Astrocyte (in vitro differentiated cells and primary cell): ENCODE results near the gene SQSTM1. TPM values are rescaled to one million over a fixed set of nuclear protein-coding genes. Genes with fewer than 3 reads are reported as not detected.

Experiments
- DNase-seq: peaks from one replicate; pipeline ENCODE4 v3.0.0-alpha.2; 2010; ENCODE audit warnings: low read depth
- FAIRE-seq: peaks from 2 replicates; lab custom pipeline; 2011; peaks lifted over from hg19 to GRCh38; lab: Jason Lieb, UNC
- H2AFZ ChIP-seq: 2 replicates; pipeline ENCODE4 v1.6.0; 2012; ENCODE audit warnings: low read depth, low read length, inconsistent platforms
- H3K27ac ChIP-seq: 2 replicates; pipeline ENCODE4 v1.5.1; 2011; ENCODE audit warnings: low read depth, low read length, inconsistent platforms
- H3K27me3 ChIP-seq: 2 replicates; pipeline ENCODE4 v1.6.0; 2011; ENCODE audit warnings: low read length, inconsistent platforms; ENCODE audit not compliant: insufficient read depth
- H3K36me3 ChIP-seq: 2 replicates; pipeline ENCODE4 v1.5.1; 2011; ENCODE audit warnings: low read length, inconsistent platforms; ENCODE audit not compliant: insufficient read depth
- H3K4me1 ChIP-seq: 2 replicates; pipeline ENCODE4 v1.5.1; 2011; ENCODE audit warnings: low read length, inconsistent platforms; ENCODE audit not compliant: insufficient read depth
- H3K4me2 ChIP-seq: 2 replicates; pipeline ENCODE4 v1.6.0; 2012; ENCODE audit warnings: low read length, inconsistent platforms
- H3K4me3 ChIP-seq: 2 replicates; pipeline ENCODE4 v1.5.1; 2011; ENCODE audit warnings: low read depth, mild to moderate bottlenecking, low read length, inconsistent platforms; ENCODE audit not compliant: insufficient read depth
- H3K79me2 ChIP-seq: 2 replicates; pipeline ENCODE4 v1.6.0; 2012; ENCODE audit warnings: mild to moderate bottlenecking, low read length, inconsistent platforms; ENCODE audit not compliant: insufficient read depth
- H3K9ac ChIP-seq: 2 replicates; pipeline ENCODE4 v1.6.0; 2012; ENCODE audit warnings: mild to moderate bottlenecking, low read length, inconsistent platforms
- H3K9me3 ChIP-seq: 2 replicates; pipeline ENCODE4 v1.5.1; 2012; ENCODE audit warnings: low read depth, mild to moderate bottlenecking, low read length, inconsistent platforms; ENCODE audit not compliant: insufficient read depth
- H4K20me1 ChIP-seq: 2 replicates; pipeline ENCODE4 v1.6.0; 2012; ENCODE audit warnings: low read length, inconsistent platforms; ENCODE audit not compliant: insufficient read depth
- H3K27ac Mint-ChIP-seq: one replicate; pipeline ENCODE4 v1.8.0; 2021; ENCODE audit warnings: mild to moderate bottlenecking, mixed read lengths; ENCODE audit not compliant: unreplicated experiment
- H3K27me3 Mint-ChIP-seq: one replicate; pipeline ENCODE4 v1.8.0; 2021; ENCODE audit warnings: low read depth, mixed read lengths; ENCODE audit not compliant: unreplicated experiment
- H3K36me3 Mint-ChIP-seq: one replicate; pipeline ENCODE4 v1.8.0; 2021; ENCODE audit warnings: low read depth, mixed read lengths; ENCODE audit not compliant: unreplicated experiment
- H3K4me1 Mint-ChIP-seq: one replicate; pipeline ENCODE4 v1.8.0; 2021; ENCODE audit warnings: low read depth, mixed read lengths; ENCODE audit not compliant: unreplicated experiment
- H3K4me3 Mint-ChIP-seq: one replicate; pipeline ENCODE4 v1.8.0; 2021; ENCODE audit warnings: mild to moderate bottlenecking, moderate library complexity, mixed read lengths; ENCODE audit not compliant: unreplicated experiment
- H3K9me3 Mint-ChIP-seq: one replicate; pipeline ENCODE4 v1.8.0; 2021; ENCODE audit warnings: mild to moderate bottlenecking, mixed read lengths; ENCODE audit not compliant: unreplicated experiment
- EZH2 ChIP-seq: IDR thresholded peaks from 2 replicates; pipeline ENCODE4 v1.6.1; 2012; ENCODE audit warnings: mild to moderate bottlenecking, low read length, inconsistent platforms; ENCODE audit not compliant: insufficient read depth
- total RNA-seq: library from RNA; stranded (reverse); gene quantifications from 2 replicates; pipeline ENCODE4 v1.2.1, GENCODE V29; 2021
- TF ChIP-seq, protein P1 (sequence below): IDR thresholded peaks from 2 replicates; pipeline ENCODE4 v1.5.1; 2011; ENCODE audit warnings: low read depth, mild to moderate bottlenecking, inconsistent platforms, low read length, moderate library complexity; ENCODE audit not compliant: insufficient read depth

SQSTM1 gene
- total RNA-seq, 1 donor from 2014 or later: 262 TPM

DNA sequence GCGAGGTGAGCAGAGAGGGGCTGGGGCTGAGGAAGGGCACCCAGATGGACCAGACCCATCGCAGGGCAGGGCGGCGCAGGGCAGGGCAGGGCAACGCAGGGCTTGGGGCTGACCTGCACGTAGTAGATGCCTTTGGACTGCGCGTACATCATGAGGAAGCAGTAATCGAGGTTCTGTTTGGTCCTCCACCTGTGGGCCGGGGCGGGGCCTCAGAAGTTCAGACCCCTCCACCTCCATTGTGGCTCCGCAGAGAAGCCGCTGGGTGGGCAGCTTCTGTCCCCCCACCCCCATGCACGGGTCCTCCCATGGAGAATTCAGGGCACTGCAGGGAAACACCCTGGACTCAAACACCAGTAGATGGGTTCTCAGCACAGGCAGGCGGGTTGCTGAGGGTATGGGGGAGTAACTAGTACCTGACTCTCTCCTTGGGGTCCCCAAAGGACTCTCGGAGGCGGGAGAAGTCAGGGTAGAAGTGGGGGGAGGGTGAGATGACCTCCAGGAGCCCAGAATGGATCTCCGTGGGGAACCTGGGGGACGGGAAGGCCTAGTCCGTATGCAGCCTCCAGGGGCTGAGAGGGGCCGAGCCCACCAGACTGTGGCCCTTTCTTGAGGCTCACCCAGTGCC is 20.5 kb upstream of the SQSTM1 start:
- H3K9me3 ChIP-seq: no peaks in the 10 kb centered on the region

DNA sequence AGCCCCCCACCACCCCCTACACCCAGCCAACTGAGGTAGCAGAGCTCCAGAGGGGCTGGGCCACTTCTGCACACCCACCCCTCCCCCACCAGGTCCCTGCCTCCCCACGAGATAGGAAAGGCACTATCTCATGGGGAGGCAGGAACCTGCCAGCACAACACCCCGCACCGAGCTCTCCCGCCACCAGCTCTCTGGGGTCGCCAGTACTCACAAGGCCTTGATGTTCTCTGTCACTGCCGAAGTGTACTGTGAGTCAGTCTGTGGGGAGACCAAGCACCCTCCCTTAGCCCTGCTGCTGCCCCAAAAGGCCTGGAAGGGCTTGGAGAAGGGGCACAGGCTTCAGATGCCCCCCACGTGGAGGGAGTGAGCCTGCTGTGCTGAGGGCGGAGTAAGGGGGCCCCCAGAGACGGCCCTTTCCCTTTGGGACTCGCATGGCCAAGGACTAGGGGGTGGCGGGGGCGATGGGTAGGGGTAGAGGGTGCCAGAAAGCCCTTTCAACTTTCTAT is 20.0 kb upstream of the SQSTM1 start:
- Histone ChIP-seq H3K27me3 (no peaks in the 10 kb centered on the region), H3K4me1 (peaks cover 26% of the 10 kb centered on the region), H3K4me2 (no peak overlapping the region), H3K27ac (no peak overlapping the region), H3K79me2 (peaks cover 39% of the 10 kb centered on the region), H2AFZ (no peak overlapping the region), H3K9me3 (no peaks in the 10 kb centered on the region), H3K4me3 (no peak overlapping the region), H4K20me1 (peaks cover 68% of the 10 kb centered on the region), H3K36me3 (no peaks in the 10 kb centered on the region), H3K9ac (no peak overlapping the region)
- Mint-ChIP-seq H3K27me3 (no peaks in the 10 kb centered on the region), H3K9me3 (no peaks in the 10 kb centered on the region), H3K36me3 (peaks cover 17% of the 10 kb centered on the region), H3K4me1 (peaks cover 19% of the 10 kb centered on the region), H3K4me3 (no peak overlapping the region), H3K27ac (no peak overlapping the region)
- DNase-seq (no peak), FAIRE-seq (no peak)
- TF ChIP-seq, protein P1, sequence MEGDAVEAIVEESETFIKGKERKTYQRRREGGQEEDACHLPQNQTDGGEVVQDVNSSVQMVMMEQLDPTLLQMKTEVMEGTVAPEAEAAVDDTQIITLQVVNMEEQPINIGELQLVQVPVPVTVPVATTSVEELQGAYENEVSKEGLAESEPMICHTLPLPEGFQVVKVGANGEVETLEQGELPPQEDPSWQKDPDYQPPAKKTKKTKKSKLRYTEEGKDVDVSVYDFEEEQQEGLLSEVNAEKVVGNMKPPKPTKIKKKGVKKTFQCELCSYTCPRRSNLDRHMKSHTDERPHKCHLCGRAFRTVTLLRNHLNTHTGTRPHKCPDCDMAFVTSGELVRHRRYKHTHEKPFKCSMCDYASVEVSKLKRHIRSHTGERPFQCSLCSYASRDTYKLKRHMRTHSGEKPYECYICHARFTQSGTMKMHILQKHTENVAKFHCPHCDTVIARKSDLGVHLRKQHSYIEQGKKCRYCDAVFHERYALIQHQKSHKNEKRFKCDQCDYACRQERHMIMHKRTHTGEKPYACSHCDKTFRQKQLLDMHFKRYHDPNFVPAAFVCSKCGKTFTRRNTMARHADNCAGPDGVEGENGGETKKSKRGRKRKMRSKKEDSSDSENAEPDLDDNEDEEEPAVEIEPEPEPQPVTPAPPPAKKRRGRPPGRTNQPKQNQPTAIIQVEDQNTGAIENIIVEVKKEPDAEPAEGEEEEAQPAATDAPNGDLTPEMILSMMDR: no peak
- TF ChIP-seq EZH2: no peak

More for the DNA sequence above, 20.5 kb upstream of the SQSTM1 start:
- Histone ChIP-seq H3K4me2 (no peak overlapping the region), H3K79me2 (peaks cover 34% of the 10 kb centered on the region), H3K36me3 (no peaks in the 10 kb centered on the region), H3K27me3 (no peaks in the 10 kb centered on the region), H2AFZ (no peak overlapping the region), H3K4me1 (peaks cover 27% of the 10 kb centered on the region), H3K4me3 (no peak overlapping the region), H4K20me1 (peaks cover 64% of the 10 kb centered on the region), H3K27ac (no peak overlapping the region), H3K9ac (no peak overlapping the region)
- Mint-ChIP-seq H3K9me3 (no peaks in the 10 kb centered on the region), H3K36me3 (peaks cover 17% of the 10 kb centered on the region), H3K27me3 (no peaks in the 10 kb centered on the region), H3K27ac (no peak overlapping the region), H3K4me1 (peaks cover 19% of the 10 kb centered on the region), H3K4me3 (no peak overlapping the region)
- TF ChIP-seq, protein P1: no peak
- TF ChIP-seq EZH2: no peak
- no peak for FAIRE-seq
- no peak for DNase-seq
